H9 (cell line): ENCODE measurements around the gene KIRREL3. TPM values are rescaled to one million over a fixed set of nuclear protein-coding genes. Genes with fewer than 3 reads are reported as not detected.

Experiments used
- DNase-seq: peaks from one replicate; pipeline ENCODE4 v3.0.0-alpha.2; 2017
- H2AFZ ChIP-seq: one replicate; pipeline ENCODE4 v1.6.1; 2013; ENCODE audit warnings: mild to moderate bottlenecking, low read length, control low read depth, moderate library complexity
- H2AK5ac ChIP-seq: 2 replicates; pipeline ENCODE4 v1.6.1; 2013; ENCODE audit warnings: low read length, control low read depth, mixed read lengths; ENCODE audit not compliant: insufficient read length
- H2BK120ac ChIP-seq: one replicate; pipeline ENCODE4 v1.6.1; 2013; ENCODE audit warnings: low read depth, mild to moderate bottlenecking, low read length, control low read depth, inconsistent platforms; ENCODE audit not compliant: poor library complexity, severe bottlenecking
- H2BK12ac ChIP-seq: 2 replicates; pipeline ENCODE4 v1.6.1; 2013; ENCODE audit warnings: low read length, control low read depth, mixed read lengths, low read depth; ENCODE audit not compliant: insufficient read length
- H2BK15ac ChIP-seq: 2 replicates; pipeline ENCODE4 v1.6.1; 2013; ENCODE audit warnings: low read depth, low read length, control low read depth
- H2BK20ac ChIP-seq: one replicate; pipeline ENCODE4 v1.6.1; 2013; ENCODE audit warnings: low read depth, mild to moderate bottlenecking, low read length, control low read depth, inconsistent platforms; ENCODE audit not compliant: poor library complexity, severe bottlenecking
- H2BK5ac ChIP-seq: 2 replicates; pipeline ENCODE4 v1.6.1; 2013; ENCODE audit warnings: low read length, control low read depth, mixed read lengths; ENCODE audit not compliant: insufficient read length
- H3K14ac ChIP-seq: 2 replicates; pipeline ENCODE4 v1.6.1; 2013; ENCODE audit warnings: low read length, control low read depth; ENCODE audit not compliant: insufficient read depth
- H3K18ac ChIP-seq: 2 replicates; pipeline ENCODE4 v1.6.1; 2013; ENCODE audit warnings: low read depth, mild to moderate bottlenecking, mixed read lengths, low read length, control low read depth; ENCODE audit not compliant: insufficient read length
- H3K23ac ChIP-seq: 2 replicates; pipeline ENCODE4 v1.6.1; 2013; ENCODE audit warnings: low read length, control low read depth, mixed read lengths, low read depth; ENCODE audit not compliant: insufficient read length
- H3K23me2 ChIP-seq: 2 replicates; pipeline ENCODE4 v1.6.1; 2013; ENCODE audit warnings: low read depth, mild to moderate bottlenecking, mixed read lengths, low read length, control low read depth; ENCODE audit not compliant: insufficient read length, poor library complexity, severe bottlenecking
- H3K27ac ChIP-seq: 2 replicates; pipeline ENCODE4 v1.5.1; 2013; ENCODE audit warnings: low read length, control low read depth, mixed read lengths, low read depth; ENCODE audit not compliant: insufficient read length
- H3K27me3 ChIP-seq: 2 replicates; pipeline ENCODE4 v1.6.1; 2013; ENCODE audit warnings: low read length, control low read depth, inconsistent platforms; ENCODE audit not compliant: insufficient read depth
- H3K4ac ChIP-seq: 2 replicates; pipeline ENCODE4 v1.6.1; 2013; ENCODE audit warnings: low read depth, mild to moderate bottlenecking, control low read depth, inconsistent platforms, low read length, moderate library complexity
- H3K4me1 ChIP-seq: 2 replicates; pipeline ENCODE4 v1.6.1; 2013; ENCODE audit warnings: low read length, control low read depth, inconsistent platforms; ENCODE audit not compliant: insufficient read depth
- H3K4me2 ChIP-seq: 2 replicates; pipeline ENCODE4 v1.6.1; 2013; ENCODE audit warnings: low read length, control low read depth, mixed read lengths; ENCODE audit not compliant: insufficient read length, insufficient read depth
- H3K56ac ChIP-seq: 2 replicates; pipeline ENCODE4 v1.6.1; 2013; ENCODE audit warnings: low read depth, mild to moderate bottlenecking, mixed read lengths, low read length, control low read depth; ENCODE audit not compliant: insufficient read length
- H3K79me1 ChIP-seq: 2 replicates; pipeline ENCODE4 v1.6.1; 2013; ENCODE audit warnings: low read depth, mild to moderate bottlenecking, moderate library complexity, low read length, control low read depth, inconsistent platforms; ENCODE audit not compliant: insufficient read depth, poor library complexity, severe bottlenecking
- H3K79me2 ChIP-seq: 2 replicates; pipeline ENCODE4 v1.6.1; 2013; ENCODE audit warnings: low read length, control low read depth, inconsistent platforms; ENCODE audit not compliant: insufficient read depth
- H3K9ac ChIP-seq: 2 replicates; pipeline ENCODE4 v1.6.1; 2013; ENCODE audit warnings: low read length, control low read depth, mixed read lengths; ENCODE audit not compliant: insufficient read length; ENCODE audit errors: extremely low read depth
- H3K9me3 ChIP-seq: one replicate; pipeline ENCODE4 v1.6.1; 2013; ENCODE audit warnings: low read depth, low read length, inconsistent platforms; ENCODE audit not compliant: control insufficient read depth
- H3T11ph ChIP-seq: one replicate; pipeline ENCODE4 v1.6.1; 2013; ENCODE audit warnings: mild to moderate bottlenecking, low read length, control low read depth, inconsistent platforms
- H4K20me1 ChIP-seq: one replicate; pipeline ENCODE4 v1.6.1; 2013; ENCODE audit not compliant: control insufficient read depth, insufficient read length, insufficient read depth
- H4K5ac ChIP-seq: 2 replicates; pipeline ENCODE4 v1.6.1; 2013; ENCODE audit warnings: low read depth, mild to moderate bottlenecking, mixed read lengths, low read length, control low read depth; ENCODE audit not compliant: insufficient read length
- H4K8ac ChIP-seq: replicated peaks from 2 replicates; pipeline ENCODE4 v1.6.1; 2013; ENCODE audit warnings: low read length, control low read depth, mixed read lengths, low read depth; ENCODE audit not compliant: insufficient read length
- H4K91ac ChIP-seq: 2 replicates; pipeline ENCODE4 v1.6.1; 2013; ENCODE audit warnings: low read depth, mild to moderate bottlenecking, moderate library complexity, mixed read lengths, low read length, control low read depth; ENCODE audit not compliant: insufficient read length
- H3K27ac Mint-ChIP-seq, 3 experiments: 2 replicates in 2 of 3; 3 replicates in 1 of 3; pipeline ENCODE4 v1.8.0; 2020 to 2021; ENCODE audit warnings: mixed read lengths in 3 of 3, mild to moderate bottlenecking in 1 of 3, moderate library complexity in 1 of 3
- H3K27me3 Mint-ChIP-seq: 2 replicates; pipeline ENCODE4 v1.8.0; 2021; ENCODE audit warnings: low read depth, mild to moderate bottlenecking, moderate library complexity, mixed read lengths
- H3K36me3 Mint-ChIP-seq, 3 experiments: 2 replicates in 2 of 3; 3 replicates in 1 of 3; pipeline ENCODE4 v1.8.0; 2020 to 2021; ENCODE audit warnings: low read depth in 3 of 3, mixed read lengths in 3 of 3; ENCODE audit not compliant: insufficient read depth in 1 of 3
- H3K4me1 Mint-ChIP-seq, 2 experiments: 2 replicates each; pipeline ENCODE4 v1.8.0; 2020; ENCODE audit warnings: mixed read lengths in 2 of 2
- H3K4me3 Mint-ChIP-seq, 2 experiments: 2 replicates in 1 of 2; 3 replicates in 1 of 2; pipeline ENCODE4 v1.8.0; 2020 to 2021; ENCODE audit warnings: mild to moderate bottlenecking in 2 of 2, mixed read lengths in 2 of 2, moderate library complexity in 1 of 2
- H3K9me3 Mint-ChIP-seq, 2 experiments: 2 replicates in 1 of 2; 3 replicates in 1 of 2; pipeline ENCODE4 v1.8.0; 2020; ENCODE audit warnings: mild to moderate bottlenecking in 2 of 2, mixed read lengths in 2 of 2, moderate library complexity in 1 of 2
- CTCF ChIP-seq: fragments of 200-600 bp; sonication (generic); conservative IDR thresholded peaks from 3 replicates; pipeline ENCODE4 v1.8.0; 2021; ENCODE audit warnings: antibody characterized with exemption, mild to moderate bottlenecking
- WGBS: extraction: QIAGEN DNeasy Blood & Tissue Kit; methylation state at CpG from one replicate; pipeline ENCODE4 v1.1.7; 2013; ENCODE audit warnings: missing lambda C conversion rate, low lambda C conversion rate, mixed read lengths; ENCODE audit not compliant: insufficient read length; ENCODE audit errors: extremely low coverage; 5-methylcytosine and 5-hydroxymethylcytosine counted together
- total RNA-seq: library from RNA; stranded (reverse); gene quantifications from 2 replicates; pipeline ENCODE4 v1.2.1, GENCODE V29; 2021

Gene KIRREL3
- total RNA-seq, 1 experiment from 2014 or later: 0.17 TPM

DNA sequence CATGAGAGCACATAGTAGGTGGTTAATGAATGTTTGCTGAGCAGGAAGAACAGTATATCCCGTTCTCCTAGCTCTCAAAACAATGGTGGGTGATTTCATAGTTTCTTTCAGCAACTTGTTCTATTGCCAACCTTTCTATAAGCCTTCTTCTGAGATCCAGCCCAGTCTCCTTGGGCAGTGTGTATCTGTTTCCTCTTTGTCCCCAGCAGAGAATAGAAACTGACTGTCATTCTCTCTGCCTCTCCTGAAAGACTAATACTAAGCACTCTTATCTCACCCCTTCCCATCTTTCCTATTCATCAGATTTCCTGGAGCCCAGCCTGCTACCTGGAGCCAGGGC lies 372.1 kb downstream of the KIRREL3 start:
- no peaks in the 10 kb centered on the region for H3K79me1 ChIP-seq
- H2BK20ac ChIP-seq: no peak overlapping the region
- no peak overlapping the region for H3K9ac ChIP-seq
- H2AFZ ChIP-seq: no peak overlapping the region
- H2BK5ac ChIP-seq: no peak overlapping the region
- H3K14ac ChIP-seq: no peak overlapping the region
- no peaks in the 10 kb centered on the region for H3K9me3 Mint-ChIP-seq
- no peak overlapping the region for H3T11ph ChIP-seq
- H3K56ac ChIP-seq: no peak overlapping the region
- TF ChIP-seq CTCF: no peak
- H2BK12ac ChIP-seq: no peak overlapping the region
- H4K91ac ChIP-seq: no peak overlapping the region
- no peaks in the 10 kb centered on the region; the same call in 1 of the 2 replicates for H3K4me1 ChIP-seq
- DNase-seq: no peak
- no peaks in the 10 kb centered on the region; a peak in 1 of 7 replicates for H3K36me3 Mint-ChIP-seq
- no peaks in the 10 kb centered on the region for H4K20me1 ChIP-seq
- no peak overlapping the region for H3K27ac Mint-ChIP-seq
- H2BK15ac ChIP-seq: no peak overlapping the region
- H3K9me3 ChIP-seq: no peaks in the 10 kb centered on the region
- H4K8ac ChIP-seq: no peak overlapping the region
- no peaks in the 10 kb centered on the region; the same call in none of the 2 replicates for H3K27me3 Mint-ChIP-seq
- no peak overlapping the region for H3K4me3 Mint-ChIP-seq
- H3K4me1 Mint-ChIP-seq: peaks cover 22 to 25% of the 10 kb centered on the region in 2 experiments
- no peak overlapping the region for H4K5ac ChIP-seq
- H3K4me2 ChIP-seq: no peak overlapping the region
- H3K23me2 ChIP-seq: no peaks in the 10 kb centered on the region
- no peak overlapping the region for H2BK120ac ChIP-seq
- no peak overlapping the region for H3K23ac ChIP-seq
- no peak overlapping the region for H3K27ac ChIP-seq
- H3K27me3 ChIP-seq: no peaks in the 10 kb centered on the region
- no CpG with 5 or more reads among the region's 1 CpG for WGBS
- no peak overlapping the region for H3K18ac ChIP-seq
- no peak overlapping the region for H3K4ac ChIP-seq
- no peak overlapping the region for H2AK5ac ChIP-seq
- no peaks in the 10 kb centered on the region for H3K79me2 ChIP-seq
